ENCODE data around the gene SLC15A2.
"Not testable (repeated sequence)": the region's sequence is repeated elsewhere in the genome, so short reads cannot be mapped to it uniquely, and the experiment has no call there.

SLC15A2 gene, protein sequence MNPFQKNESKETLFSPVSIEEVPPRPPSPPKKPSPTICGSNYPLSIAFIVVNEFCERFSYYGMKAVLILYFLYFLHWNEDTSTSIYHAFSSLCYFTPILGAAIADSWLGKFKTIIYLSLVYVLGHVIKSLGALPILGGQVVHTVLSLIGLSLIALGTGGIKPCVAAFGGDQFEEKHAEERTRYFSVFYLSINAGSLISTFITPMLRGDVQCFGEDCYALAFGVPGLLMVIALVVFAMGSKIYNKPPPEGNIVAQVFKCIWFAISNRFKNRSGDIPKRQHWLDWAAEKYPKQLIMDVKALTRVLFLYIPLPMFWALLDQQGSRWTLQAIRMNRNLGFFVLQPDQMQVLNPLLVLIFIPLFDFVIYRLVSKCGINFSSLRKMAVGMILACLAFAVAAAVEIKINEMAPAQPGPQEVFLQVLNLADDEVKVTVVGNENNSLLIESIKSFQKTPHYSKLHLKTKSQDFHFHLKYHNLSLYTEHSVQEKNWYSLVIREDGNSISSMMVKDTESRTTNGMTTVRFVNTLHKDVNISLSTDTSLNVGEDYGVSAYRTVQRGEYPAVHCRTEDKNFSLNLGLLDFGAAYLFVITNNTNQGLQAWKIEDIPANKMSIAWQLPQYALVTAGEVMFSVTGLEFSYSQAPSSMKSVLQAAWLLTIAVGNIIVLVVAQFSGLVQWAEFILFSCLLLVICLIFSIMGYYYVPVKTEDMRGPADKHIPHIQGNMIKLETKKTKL

DNA sequence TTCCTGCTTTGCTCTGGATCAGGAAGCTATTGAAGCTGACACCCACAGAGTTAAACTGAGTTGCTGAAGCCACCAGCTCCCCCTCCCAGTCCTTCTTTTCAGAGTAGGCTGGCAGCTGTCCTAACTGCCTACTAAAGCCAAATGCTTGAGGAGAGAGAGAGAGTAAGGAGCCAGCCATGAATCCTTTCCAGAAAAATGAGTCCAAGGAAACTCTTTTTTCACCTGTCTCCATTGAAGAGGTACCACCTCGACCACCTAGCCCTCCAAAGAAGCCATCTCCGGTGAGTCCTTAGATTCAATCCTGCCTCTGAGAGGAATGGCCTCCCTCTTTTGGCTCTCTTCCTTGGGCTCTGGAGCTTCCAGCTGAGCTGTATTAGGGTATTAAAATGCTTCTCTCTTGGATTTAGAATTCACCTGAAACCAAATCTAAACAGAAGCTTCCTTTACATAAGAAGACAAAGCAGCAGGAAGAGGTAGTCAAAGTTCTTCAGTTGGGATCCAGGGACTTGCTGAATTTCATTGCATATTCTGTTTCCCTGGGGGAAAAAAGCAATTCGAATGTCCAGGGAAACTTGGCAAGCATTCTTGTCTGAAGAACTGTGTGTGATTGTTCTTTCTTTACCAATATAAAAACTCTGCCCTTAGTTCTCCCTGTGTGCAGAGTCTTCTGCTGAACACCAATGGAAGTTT, at the start of gene SLC15A2:
Gene SLC15A2 (plus strand): TSS at position 101 of the 690 bp plus-strand sequence. CDS start 76 bp downstream, at position 177.
- DNase-seq (ENCODE audit: low read depth in 2 of 2, low spot score in 1 of 2): no peak

DNA sequence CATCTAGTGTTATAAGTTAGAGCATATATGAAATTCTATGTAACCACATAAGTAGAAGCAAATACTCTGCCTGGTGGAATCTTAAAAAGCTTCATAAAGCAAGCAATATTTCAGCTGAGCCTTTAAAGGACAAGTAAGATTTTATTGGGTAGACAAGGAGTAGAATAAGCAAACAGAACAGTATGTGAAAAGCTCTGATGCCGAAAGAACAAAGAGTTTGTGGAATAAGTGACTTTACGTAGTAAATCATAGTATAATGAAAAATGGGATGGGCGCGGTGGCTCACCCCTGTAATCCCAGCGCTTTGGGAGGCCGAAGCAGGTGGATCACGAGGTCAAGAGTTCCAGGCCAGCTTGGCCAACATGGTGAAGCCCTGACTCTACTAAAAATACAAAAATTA, 49.3 kb upstream of the SLC15A2 start:
- DNase-seq (ENCODE audit: low read depth in 2 of 2, low spot score in 1 of 2): no peak

DNA sequence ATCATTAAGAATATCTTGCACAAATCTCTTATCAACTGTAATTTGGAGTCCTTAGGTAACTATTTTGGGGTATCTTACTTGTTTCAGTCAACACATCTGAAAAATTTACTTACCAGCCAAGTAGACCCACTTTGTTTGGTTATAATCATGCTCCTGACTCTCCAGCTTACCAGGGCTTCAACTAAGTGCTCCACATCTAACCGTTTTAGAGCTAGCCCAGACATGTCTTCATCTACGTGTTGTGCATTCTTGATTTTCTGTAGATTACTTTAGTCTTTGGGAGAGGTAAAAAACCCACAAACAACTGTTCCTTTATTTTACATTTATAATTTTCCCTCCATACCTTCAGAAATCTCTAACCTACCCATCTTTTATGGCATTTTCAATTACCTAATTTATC, 41.9 kb upstream of the SLC15A2 start:
- no peak for DNase-seq (ENCODE audit: low read depth in 2 of 2, low spot score in 1 of 2)

DNA sequence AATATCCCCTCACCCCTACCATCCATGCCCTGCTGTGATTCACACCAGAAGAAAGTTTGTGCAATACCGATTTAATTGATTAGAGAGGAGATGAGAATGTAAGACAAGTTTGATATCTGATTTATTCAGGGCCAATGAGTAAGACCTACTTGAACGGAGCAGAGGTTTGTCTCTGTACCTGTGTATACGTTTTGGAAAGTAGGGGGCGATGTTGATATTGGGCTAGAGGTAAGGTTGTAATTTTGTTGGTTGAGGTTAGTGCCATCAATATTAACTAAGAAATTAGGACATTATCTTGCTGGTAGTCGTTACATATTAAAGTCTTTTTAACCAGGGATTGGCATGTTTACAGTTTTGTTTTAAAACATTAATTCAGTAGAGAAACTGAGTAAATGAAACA, 38.6 kb upstream of the SLC15A2 start:
- DNase-seq (ENCODE audit: low read depth in 2 of 2, low spot score in 1 of 2): no peak

DNA sequence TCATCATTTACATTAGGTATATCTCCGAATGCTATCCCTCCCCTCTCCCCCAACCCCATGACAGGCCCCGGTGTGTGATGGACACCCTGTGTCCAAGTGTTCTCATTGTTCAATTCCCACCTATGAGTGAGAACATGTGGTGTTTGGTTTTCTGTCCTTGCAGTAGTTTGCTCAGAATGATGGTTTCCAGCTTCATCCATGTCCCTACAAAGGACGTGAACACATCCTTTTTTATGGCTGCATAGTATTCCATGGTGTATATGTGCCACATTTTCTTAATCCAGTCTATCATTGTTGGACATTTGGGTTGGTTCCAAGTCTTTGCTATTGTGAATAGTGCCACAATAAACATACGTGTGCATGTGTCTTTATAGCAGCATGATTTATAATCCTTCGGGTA, 36.4 kb upstream of the SLC15A2 start:
- DNase-seq (ENCODE audit: low read depth in 2 of 2, low spot score in 1 of 2): not testable (repeated sequence)

DNA sequence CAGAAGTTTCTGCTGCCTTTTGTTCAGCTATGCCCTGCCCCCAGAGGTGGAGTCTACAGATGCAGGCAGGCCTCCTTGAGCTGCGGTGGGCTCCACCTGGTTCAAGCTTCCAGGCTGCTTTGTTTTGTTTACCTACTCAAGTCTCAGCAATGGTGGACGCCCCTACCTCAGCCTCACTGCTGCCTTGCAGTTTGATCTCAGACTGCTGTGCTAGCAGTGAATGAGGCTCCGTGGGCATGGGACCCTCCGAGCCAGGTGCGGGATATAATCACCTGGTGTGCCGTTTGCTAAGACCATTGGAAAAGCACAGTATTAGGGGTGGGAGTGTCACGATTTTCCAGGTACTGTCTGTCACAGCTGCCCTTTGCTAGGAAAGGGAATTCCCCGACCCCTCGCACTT, 31.0 kb upstream of the SLC15A2 start:
- not testable (repeated sequence) for DNase-seq (ENCODE audit: low read depth in 2 of 2, low spot score in 1 of 2)

DNA sequence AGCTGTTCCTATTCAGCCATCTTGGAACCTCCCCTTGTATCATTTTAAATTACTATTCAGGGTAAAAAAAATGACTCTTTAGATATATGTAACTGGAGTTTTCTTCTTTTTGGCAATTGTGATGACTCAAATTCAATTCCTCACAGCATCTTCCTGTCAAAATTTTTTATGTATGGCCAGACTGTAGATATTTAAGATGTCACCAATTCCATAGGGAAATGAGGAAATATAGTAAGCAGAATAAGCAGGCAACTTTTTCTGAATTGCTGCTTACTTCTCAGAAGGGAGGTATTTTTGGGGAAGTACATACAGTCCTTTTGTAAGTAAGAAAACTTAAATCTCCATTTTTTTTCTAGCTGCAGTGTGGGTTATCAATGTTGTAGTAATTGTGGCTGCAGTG, 30.4 kb upstream of the SLC15A2 start:
- DNase-seq (ENCODE audit: low read depth in 2 of 2, low spot score in 1 of 2): no peak

DNA sequence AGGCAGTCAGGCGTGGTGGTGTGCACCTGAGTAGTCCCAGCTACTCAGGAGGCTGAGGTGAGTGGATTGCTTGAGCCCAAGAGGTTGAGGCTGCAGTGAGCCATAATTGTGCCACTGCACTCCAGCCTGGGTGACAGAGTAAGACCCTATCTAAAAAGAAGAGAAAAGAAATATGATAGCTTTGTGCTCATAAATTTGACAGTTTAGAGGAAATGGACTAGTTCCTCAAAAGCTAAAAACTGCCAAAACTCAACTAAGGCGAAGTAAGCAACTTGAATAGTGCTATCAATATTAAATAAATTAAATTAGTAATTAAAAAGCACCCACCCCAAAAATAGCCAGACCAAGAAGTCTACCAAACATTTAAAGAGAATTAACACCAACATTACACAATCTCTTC, 24.5 kb upstream of the SLC15A2 start:
- DNase-seq (ENCODE audit: low read depth in 2 of 2, low spot score in 1 of 2): no peak

DNA sequence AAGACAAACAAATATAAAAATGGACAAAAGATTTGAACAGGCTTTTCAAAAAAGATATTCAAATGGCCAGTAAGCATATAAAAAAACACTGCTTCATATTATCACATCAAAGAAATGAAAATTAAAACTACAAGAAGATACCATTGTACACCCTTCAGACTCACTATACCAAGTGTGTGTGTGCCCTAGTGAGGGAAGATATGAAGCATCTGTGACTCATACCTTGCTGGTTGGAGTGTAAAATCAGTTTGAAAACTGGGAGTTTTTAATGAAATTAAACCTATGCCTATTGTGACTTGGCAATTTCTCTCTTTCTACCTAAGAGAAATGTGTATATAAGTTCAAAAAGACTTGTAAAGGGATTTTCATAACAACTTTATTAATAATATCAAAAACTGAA, 23.5 kb upstream of the SLC15A2 start:
- DNase-seq (ENCODE audit: low read depth in 2 of 2, low spot score in 1 of 2): no peak

DNA sequence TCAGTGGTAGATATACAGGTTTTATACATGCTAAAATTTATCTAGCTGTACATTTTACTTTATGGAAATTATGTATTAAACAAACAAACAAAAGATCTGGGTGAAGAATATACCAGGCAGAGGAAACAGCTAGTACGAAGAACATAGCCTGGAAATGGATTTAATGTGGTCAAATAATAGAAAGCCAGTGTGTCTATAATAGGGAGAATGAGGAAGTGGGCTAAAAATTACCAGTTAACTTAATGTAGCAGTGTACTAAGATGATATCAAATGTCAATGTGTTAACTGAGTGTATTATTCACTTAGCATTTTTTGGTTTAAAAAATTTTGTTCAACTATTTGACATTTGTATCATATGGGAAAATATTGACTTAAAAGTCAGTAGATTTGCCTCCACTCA, 22.8 kb upstream of the SLC15A2 start:
- DNase-seq (ENCODE audit: low read depth in 2 of 2, low spot score in 1 of 2): no peak

DNA sequence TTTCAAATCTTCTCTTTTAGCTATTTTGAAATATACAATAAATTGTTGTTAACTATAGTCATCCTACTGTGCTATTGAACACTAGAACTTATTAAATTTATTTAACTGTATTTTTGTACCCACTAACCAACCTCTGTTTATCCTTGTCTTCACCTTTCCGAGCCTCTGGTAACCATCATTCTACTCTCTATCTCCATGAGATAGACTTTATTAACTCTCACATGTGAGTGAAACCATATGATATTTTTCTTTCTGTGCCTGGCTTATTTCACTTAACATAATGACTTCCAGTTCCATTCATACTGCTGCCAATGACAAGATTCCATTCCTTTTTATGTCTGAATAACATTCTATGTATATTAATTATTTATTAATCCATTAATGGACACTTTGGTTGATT, 15.8 kb upstream of the SLC15A2 start:
- no peak for DNase-seq (ENCODE audit: low read depth in 2 of 2, low spot score in 1 of 2)

DNA sequence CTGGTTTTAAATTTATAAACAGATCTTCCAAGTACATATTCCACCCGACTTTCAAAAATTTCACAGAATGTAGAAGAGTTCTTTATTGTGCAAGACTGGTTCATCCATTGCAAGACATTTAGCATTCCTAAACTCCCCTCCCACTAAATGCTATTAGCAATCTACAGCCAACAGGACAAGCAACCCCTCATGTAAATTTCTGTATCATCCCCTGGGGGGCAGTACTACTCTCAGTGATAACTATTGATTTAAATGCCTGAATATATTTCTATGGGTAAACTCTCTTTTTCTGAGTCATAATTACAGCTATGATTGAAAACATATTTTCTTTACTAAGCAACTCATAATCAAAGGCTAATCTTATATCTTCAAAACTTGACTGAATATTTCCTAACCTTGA, 10.7 kb upstream of the SLC15A2 start:
- DNase-seq (ENCODE audit: low read depth in 2 of 2, low spot score in 1 of 2): no peak

DNA sequence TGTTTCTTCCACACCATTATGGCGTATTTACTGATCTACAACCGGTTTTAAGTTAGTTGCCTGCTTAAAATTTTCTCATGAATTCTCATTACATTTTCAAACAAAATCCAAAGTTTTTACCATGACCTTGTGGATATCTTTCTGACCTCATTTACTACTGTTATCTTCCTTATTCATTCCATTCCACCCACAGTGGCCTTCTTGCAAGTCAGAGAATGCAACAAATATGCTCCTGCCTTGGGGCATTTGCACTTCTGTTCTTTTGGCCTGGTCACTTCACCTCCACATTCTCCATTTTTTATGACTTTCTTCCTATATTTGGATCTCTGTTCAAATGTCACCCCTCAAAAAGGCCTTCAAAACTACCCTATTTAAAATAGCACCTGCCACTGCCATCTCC, 8.8 kb upstream of the SLC15A2 start:
- no peak for DNase-seq (ENCODE audit: low read depth in 2 of 2, low spot score in 1 of 2)

DNA sequence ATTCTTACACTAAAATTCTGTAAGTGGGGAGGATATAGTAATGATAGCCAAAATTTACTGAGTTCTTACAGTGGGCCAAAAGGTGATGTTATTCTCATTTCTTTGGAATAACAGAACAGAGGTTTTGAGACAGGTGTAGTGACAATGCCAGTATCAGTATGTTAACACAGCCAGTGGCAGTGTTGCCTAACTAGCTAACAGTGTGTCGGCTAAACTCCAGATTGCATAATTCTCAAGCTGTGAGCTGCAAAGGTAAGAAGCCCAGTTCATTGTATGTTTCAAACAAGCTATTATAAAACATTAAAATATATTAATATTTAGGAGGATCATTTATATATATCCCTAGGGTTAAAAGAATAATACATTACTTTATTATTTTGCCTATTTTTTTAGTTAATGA, 920 bp downstream of the SLC15A2 start:
- DNase-seq (ENCODE audit: low read depth in 2 of 2, low spot score in 1 of 2): no peak

DNA sequence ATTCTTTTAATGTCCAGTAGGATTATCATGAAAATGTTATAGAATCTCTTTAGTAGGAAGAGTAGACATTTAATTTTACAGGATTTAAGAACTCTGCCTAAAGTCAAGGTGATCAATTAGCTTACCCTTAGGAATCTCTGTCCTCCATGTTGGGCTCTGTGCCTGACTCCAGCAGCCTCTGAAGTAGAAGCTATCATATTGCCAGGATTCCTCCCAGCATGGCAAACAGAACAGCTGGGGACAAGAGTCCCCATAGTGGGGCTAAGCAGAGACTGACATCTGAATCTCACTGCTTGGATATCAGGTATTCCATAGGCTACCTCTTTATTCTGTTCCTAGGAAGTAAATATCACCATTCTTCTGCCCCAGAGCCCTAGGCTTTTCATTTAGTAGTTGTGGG, 1.5 kb downstream of the SLC15A2 start:
- DNase-seq (ENCODE audit: low read depth in 2 of 2, low spot score in 1 of 2): no peak

DNA sequence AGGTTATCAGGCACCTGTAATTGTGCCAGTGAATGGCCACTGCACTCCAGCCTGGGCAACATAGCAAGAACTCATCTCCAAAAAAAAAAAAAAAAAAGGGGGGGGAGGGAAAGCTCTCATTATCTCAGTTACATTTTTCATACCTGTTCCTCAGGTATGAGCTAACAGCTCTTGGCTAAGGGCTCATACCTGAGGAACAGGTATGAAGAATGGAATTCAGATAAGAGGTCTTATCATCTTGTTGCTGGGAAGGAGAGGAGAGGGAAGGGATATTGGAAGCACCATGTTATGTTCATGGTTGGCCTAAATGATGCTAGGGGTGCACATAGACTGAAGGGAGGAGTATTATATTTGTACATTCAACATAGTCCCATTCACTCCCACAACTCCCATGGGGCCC, 2.6 kb downstream of the SLC15A2 start:
- no peak for DNase-seq (ENCODE audit: low read depth in 2 of 2, low spot score in 1 of 2)

DNA sequence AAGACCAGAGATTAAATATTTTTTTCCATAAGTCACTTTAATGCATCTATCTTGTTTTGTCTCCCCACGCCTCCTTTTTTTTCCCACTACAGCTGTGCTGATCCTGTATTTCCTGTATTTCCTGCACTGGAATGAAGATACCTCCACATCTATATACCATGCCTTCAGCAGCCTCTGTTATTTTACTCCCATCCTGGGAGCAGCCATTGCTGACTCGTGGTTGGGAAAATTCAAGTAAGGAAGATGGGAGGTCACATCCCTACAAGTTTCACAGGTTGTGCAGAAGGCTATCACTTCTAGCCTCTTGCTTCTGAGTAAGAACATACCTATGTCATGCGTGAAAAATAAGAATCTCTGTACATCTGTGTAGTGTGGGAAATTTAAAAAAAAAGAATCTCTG, 3.1 kb downstream of the SLC15A2 start:
- no peak for DNase-seq (ENCODE audit: low read depth in 2 of 2, low spot score in 1 of 2)

DNA sequence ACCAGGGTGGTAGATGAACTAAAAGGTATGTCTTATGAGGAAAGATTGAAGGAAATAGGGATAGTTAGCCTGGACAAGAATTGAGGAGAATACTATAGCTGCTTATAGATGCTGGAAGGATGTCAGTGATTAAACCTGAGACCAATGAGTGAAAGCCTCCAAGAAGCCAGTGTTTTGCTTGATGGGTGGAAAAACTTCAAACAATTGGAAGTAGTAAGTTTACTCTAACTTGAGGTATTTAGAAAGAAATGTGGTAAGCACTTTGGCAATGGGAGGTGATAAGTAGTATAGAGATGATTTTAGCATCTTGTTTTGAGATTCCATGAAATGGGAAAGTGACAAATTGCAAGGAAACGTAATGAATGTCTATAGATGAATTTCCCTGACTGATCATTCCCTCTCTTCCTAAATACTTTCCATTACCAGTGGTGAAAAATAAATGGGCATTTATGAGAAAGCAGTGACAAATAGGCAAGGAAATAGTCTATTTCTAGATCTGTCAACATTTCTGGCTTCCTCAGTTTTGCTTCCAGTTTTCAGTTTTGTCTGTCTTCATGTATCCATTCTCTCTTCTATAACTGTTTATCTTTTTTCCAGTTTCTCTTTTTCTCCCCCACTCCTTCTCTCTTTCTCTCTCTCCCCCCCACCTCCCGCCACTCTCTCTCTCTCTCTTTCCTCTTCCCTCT, 19.2 kb downstream of the SLC15A2 start:
- DNase-seq (ENCODE audit: low read depth in 2 of 2, low spot score in 1 of 2): no peak

DNA sequence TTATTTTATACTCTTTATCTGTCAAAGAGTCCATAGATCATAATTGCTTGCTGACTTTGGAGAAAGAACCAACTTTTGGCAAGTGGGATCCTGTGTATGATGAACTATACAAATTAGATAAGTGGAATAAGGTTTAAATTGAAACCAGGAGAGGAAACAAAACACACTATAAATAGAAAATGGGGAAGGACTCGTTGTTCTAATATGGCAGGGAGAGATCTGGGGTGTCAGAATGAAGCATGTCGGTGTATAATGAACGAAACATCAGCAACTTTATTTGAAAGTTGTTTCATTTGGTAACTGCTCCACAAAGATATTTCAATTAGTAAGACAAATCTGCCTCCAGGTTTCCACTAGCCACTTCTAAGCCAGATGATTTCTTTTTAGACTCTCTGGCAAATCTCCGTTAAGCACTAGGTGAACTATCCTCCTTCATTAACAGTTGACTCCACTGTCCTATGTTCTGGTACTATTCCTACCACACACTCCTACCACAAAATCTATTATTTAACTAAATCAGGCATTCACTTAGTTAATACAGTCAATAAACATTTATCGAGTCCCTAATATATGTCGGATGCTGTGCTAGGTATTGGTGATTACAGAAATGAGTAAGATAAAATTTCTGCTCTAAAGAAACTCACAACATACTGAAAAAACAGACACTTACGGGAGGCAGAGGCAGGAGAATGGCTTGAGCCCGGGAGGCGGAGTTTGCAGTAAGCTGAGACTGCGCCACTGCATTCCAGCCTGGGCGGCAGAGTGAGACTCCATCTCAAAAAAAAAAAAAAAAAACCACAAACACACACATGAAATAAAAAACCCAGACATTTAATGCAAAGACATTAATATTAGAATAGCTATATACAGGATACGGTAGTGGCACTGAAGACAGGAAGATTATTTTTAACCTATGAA, 20.1 kb downstream of the SLC15A2 start:
- DNase-seq (ENCODE audit: low read depth in 2 of 2, low spot score in 1 of 2): no peak

DNA sequence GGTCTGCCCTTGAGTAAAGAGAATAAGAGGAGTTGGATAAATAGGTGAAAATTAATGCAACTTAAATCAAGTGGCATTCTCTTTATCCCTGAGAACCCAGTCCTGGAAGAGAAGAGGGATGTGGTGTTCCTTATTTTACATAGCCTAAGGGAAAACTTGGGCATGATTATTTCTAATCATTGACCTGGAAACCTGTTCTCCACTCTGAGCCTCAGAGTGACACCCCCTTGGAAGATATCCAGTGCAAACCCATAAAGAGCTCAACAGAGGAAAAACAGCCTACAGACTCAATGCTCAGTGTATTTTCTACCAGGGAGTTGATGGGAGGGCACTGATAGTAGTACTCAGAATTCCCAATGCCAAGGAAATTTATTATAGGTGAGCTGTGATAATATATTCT, 22.0 kb downstream of the SLC15A2 start:
- DNase-seq (ENCODE audit: low read depth in 2 of 2, low spot score in 1 of 2): no peak

All from stimulated activated CD8-positive, alpha-beta memory T cell treated with anti-CD3 and anti-CD28 coated beads, Interleukin-4, amount 100 ng/mL, for 4 hours (primary cell).